ENCODE data around the gene SPECC1.

- no peak for TF ChIP-seq POLR2A (IDR thresholded peaks at IDR 0.05)
- TF ChIP-seq, protein P1, sequence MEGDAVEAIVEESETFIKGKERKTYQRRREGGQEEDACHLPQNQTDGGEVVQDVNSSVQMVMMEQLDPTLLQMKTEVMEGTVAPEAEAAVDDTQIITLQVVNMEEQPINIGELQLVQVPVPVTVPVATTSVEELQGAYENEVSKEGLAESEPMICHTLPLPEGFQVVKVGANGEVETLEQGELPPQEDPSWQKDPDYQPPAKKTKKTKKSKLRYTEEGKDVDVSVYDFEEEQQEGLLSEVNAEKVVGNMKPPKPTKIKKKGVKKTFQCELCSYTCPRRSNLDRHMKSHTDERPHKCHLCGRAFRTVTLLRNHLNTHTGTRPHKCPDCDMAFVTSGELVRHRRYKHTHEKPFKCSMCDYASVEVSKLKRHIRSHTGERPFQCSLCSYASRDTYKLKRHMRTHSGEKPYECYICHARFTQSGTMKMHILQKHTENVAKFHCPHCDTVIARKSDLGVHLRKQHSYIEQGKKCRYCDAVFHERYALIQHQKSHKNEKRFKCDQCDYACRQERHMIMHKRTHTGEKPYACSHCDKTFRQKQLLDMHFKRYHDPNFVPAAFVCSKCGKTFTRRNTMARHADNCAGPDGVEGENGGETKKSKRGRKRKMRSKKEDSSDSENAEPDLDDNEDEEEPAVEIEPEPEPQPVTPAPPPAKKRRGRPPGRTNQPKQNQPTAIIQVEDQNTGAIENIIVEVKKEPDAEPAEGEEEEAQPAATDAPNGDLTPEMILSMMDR (IDR thresholded peaks at IDR 0.05) = no peak
Observed at GRCh38 chr17:20097330-20097729, 88.2 kb downstream of the SPECC1 start.
